ENCODE measurements around the gene IGF2BP2. TPM values are rescaled to one million over a fixed set of nuclear protein-coding genes. Genes with fewer than 3 reads are reported as not detected.

The IGF2BP2 gene
- total RNA-seq, 4 donors from 2014 or later: 3.9 to 13.5 (median 8.1) TPM

- Histone ChIP-seq H3K36me3 (no peaks in the 10 kb centered on the region), H3K4me3 (no peak overlapping the region), H3K27ac (no peak overlapping the region), H3K4me1 (no peaks in the 10 kb centered on the region), H3K27me3 (peaks cover 10% of the 10 kb centered on the region), H3K9me3 (peaks cover 0 to 3% (median 0%) of the 10 kb centered on the region in 3 donors)
- 60 to 72% methylated on average over 1 to 3 of the region's 3 CpGs for WGBS, 2 donors (ENCODE audit: low coverage in 1 of 2)
- TF ChIP-seq EP300 (IDR thresholded peaks at IDR 0.05): no peak
- TF ChIP-seq CTCF (IDR thresholded peaks at IDR 0.05): no peak
- TF ChIP-seq POLR2AphosphoS5 (IDR thresholded peaks at IDR 0.05): no peak
- no peak for TF ChIP-seq POLR2A (IDR thresholded peaks at IDR 0.05)
- no peak for ATAC-seq
Measured at GRCh38 chr3:185851046-185851445, 26.2 kb upstream of the IGF2BP2 start.

- ATAC-seq: no peak
- no peak overlapping the region for H3K4me3 ChIP-seq
- no peaks in the 10 kb centered on the region for H3K4me1 ChIP-seq
- H3K27ac ChIP-seq: no peak overlapping the region
- H3K9me3 ChIP-seq: no peaks in the 10 kb centered on the region
- no peaks in the 10 kb centered on the region for H3K36me3 ChIP-seq
- TF ChIP-seq CTCF (IDR thresholded peaks at IDR 0.05): no peak
- TF ChIP-seq POLR2A (IDR thresholded peaks at IDR 0.05): no peak
- TF ChIP-seq EP300 (IDR thresholded peaks at IDR 0.05): no peak
- TF ChIP-seq POLR2AphosphoS5 (IDR thresholded peaks at IDR 0.05): no peak
- peaks cover 17% of the 10 kb centered on the region for H3K27me3 ChIP-seq
- 78 to 92% methylated on average over 3 to 5 of the region's 6 CpGs for WGBS, 2 donors (ENCODE audit: low coverage in 1 of 2)
Measured at GRCh38 chr3:185847506-185847905, 22.7 kb upstream of the IGF2BP2 start.

- ATAC-seq: no peak
- 53 to 58% methylated on average over 3 to 6 of the region's 6 CpGs for WGBS, 2 donors (ENCODE audit: low coverage in 1 of 2)
Measured at GRCh38 chr3:185846037-185846436, 21.2 kb upstream of the IGF2BP2 start.

GRCh38 chr3:185844051-185844450 is 19.2 kb upstream of the IGF2BP2 start:
- Histone ChIP-seq H3K4me3 (no peak overlapping the region), H3K9me3 (no peaks in the 10 kb centered on the region), H3K27ac (no peak overlapping the region), H3K4me1 (no peaks in the 10 kb centered on the region), H3K36me3 (no peaks in the 10 kb centered on the region), H3K27me3 (peaks cover 24% of the 10 kb centered on the region)
- 80 to 93% methylated on average over 1 to 3 of the region's 3 CpGs for WGBS, 2 donors (ENCODE audit: low coverage in 1 of 2)
- ATAC-seq: no peak
- no peak for TF ChIP-seq EP300 (IDR thresholded peaks at IDR 0.05)
- TF ChIP-seq CTCF (IDR thresholded peaks at IDR 0.05): no peak
- TF ChIP-seq POLR2AphosphoS5 (IDR thresholded peaks at IDR 0.05): no peak
- TF ChIP-seq POLR2A (IDR thresholded peaks at IDR 0.05): no peak

More at GRCh38 chr3:185846037-185846436, 21.2 kb upstream of the IGF2BP2 start:
- TF ChIP-seq POLR2AphosphoS5 (IDR thresholded peaks at IDR 0.05): no peak
- no peak for TF ChIP-seq POLR2A (IDR thresholded peaks at IDR 0.05)
- TF ChIP-seq CTCF (IDR thresholded peaks at IDR 0.05): no peak
- TF ChIP-seq EP300 (IDR thresholded peaks at IDR 0.05): no peak
- Histone ChIP-seq H3K27ac (no peak overlapping the region), H3K36me3 (no peaks in the 10 kb centered on the region), H3K4me1 (no peaks in the 10 kb centered on the region), H3K9me3 (no peaks in the 10 kb centered on the region), H3K4me3 (no peak overlapping the region), H3K27me3 (peaks cover 17% of the 10 kb centered on the region)

- 63 to 80% methylated on average over 2 of the region's 2 CpGs for WGBS, 2 donors (ENCODE audit: low coverage in 1 of 2)
- no peak for ATAC-seq
- TF ChIP-seq POLR2A (IDR thresholded peaks at IDR 0.05) (no peak), CTCF (IDR thresholded peaks at IDR 0.05) (no peak)
Measured at GRCh38 chr3:185843635-185844034, 18.8 kb upstream of the IGF2BP2 start.

More at GRCh38 chr3:185843635-185844034, 18.8 kb upstream of the IGF2BP2 start:
- no peak overlapping the region for H3K4me3 ChIP-seq
- H3K36me3 ChIP-seq: no peaks in the 10 kb centered on the region
- peaks cover 21% of the 10 kb centered on the region for H3K27me3 ChIP-seq
- H3K4me1 ChIP-seq: no peaks in the 10 kb centered on the region
- no peak overlapping the region for H3K27ac ChIP-seq
- H3K9me3 ChIP-seq: no peaks in the 10 kb centered on the region
